Bronchial epithelial cell (primary cell): ENCODE results near the gene PRIMPOL. TPM values are rescaled to one million over a fixed set of nuclear protein-coding genes. Genes with fewer than 3 reads are reported as not detected.

ENCODE experiments used
- DNase-seq: peaks from one replicate; pipeline ENCODE4 v3.0.0-alpha.2; 2010; ENCODE audit warnings: low read depth
- FAIRE-seq: peaks from 2 replicates; lab custom pipeline; 2011; peaks lifted over from hg19 to GRCh38; lab: Jason Lieb, UNC
- H3K27me3 ChIP-seq: 2 replicates; pipeline ENCODE4 v1.5.1; 2011; ENCODE audit warnings: low read length; ENCODE audit not compliant: control insufficient read depth, insufficient read depth
- H3K36me3 ChIP-seq: 2 replicates; pipeline ENCODE4 v1.5.1; 2011; ENCODE audit warnings: low read length; ENCODE audit not compliant: control insufficient read depth, insufficient read depth
- H3K4me3 ChIP-seq: 2 replicates; pipeline ENCODE4 v1.5.1; 2011; ENCODE audit warnings: mild to moderate bottlenecking, low read depth, low read length, control low read depth
- total RNA-seq: library from RNA; depleted of rRNA; stranded (reverse); fragments of >200 nt; gene quantifications from 2 replicates; pipeline ENCODE4 v1.2.1, GENCODE V29; 2014
- TF ChIP-seq, protein P1 (sequence below): IDR thresholded peaks from 2 replicates; pipeline ENCODE4 v1.5.1; 2011; ENCODE audit warnings: mild to moderate bottlenecking, moderate library complexity, low read length, control low read depth, inconsistent platforms; ENCODE audit not compliant: insufficient read depth, severe bottlenecking

Gene PRIMPOL
- total RNA-seq, 1 donor from 2014 or later: 6.3 TPM

- TF ChIP-seq, protein P1, sequence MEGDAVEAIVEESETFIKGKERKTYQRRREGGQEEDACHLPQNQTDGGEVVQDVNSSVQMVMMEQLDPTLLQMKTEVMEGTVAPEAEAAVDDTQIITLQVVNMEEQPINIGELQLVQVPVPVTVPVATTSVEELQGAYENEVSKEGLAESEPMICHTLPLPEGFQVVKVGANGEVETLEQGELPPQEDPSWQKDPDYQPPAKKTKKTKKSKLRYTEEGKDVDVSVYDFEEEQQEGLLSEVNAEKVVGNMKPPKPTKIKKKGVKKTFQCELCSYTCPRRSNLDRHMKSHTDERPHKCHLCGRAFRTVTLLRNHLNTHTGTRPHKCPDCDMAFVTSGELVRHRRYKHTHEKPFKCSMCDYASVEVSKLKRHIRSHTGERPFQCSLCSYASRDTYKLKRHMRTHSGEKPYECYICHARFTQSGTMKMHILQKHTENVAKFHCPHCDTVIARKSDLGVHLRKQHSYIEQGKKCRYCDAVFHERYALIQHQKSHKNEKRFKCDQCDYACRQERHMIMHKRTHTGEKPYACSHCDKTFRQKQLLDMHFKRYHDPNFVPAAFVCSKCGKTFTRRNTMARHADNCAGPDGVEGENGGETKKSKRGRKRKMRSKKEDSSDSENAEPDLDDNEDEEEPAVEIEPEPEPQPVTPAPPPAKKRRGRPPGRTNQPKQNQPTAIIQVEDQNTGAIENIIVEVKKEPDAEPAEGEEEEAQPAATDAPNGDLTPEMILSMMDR: no peak
- H3K27me3 ChIP-seq: no peaks in the 10 kb centered on the region
- DNase-seq (no peak), FAIRE-seq (no peak)
- no peak overlapping the region for H3K4me3 ChIP-seq
- H3K36me3 ChIP-seq: peaks cover 3% of the 10 kb centered on the region
Measured at GRCh38 chr4:184666670-184667069, 17.1 kb downstream of the PRIMPOL start.

GRCh38 chr4:184668096-184668495, 18.6 kb downstream of the PRIMPOL start:
- Histone ChIP-seq H3K4me3 (no peak overlapping the region), H3K36me3 (peaks cover 3% of the 10 kb centered on the region), H3K27me3 (no peaks in the 10 kb centered on the region)
- TF ChIP-seq, protein P1: no peak
- peak; percentile 60 for FAIRE-seq
- no peak for DNase-seq

DNA sequence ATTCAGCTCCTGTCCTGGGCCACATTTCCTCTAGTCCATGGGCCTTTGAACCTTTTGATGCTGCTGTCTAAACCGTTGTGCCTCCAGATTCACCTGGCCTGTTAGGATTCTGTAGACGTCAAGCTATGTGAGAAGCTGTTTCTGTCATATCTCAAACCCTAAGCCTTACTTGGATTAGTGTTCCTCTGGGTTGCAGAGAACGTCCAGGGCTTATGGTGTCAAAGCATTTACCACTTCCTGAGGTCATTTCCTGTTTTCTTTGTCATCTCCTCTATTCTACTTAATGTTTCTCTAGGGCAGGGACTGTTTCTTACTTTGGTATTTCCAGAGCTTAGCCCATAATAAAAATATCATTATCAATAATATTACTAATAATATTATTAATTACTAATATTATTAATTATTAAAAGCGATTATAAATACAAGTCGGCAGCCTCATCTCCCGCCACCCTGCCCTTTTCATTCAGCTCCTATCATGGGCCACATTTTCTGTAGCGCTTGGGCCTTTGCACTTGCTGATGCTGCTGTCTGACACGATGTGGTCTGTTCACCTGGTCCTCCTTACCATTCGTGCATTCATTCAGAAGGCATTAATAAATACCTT, 19.1 kb downstream of the PRIMPOL start:
- Histone ChIP-seq H3K36me3 (peaks cover 3% of the 10 kb centered on the region), H3K27me3 (no peaks in the 10 kb centered on the region), H3K4me3 (no peak overlapping the region)
- FAIRE-seq (no peak), DNase-seq (no peak)
- TF ChIP-seq, protein P1: no peak

GRCh38 chr4:184669251-184669650, 19.7 kb downstream of the PRIMPOL start:
- DNase-seq: no peak
- TF ChIP-seq, protein P1: no peak
- Histone ChIP-seq H3K27me3 (no peaks in the 10 kb centered on the region), H3K36me3 (peaks cover 3% of the 10 kb centered on the region), H3K4me3 (no peak overlapping the region)
- no peak for FAIRE-seq

DNA sequence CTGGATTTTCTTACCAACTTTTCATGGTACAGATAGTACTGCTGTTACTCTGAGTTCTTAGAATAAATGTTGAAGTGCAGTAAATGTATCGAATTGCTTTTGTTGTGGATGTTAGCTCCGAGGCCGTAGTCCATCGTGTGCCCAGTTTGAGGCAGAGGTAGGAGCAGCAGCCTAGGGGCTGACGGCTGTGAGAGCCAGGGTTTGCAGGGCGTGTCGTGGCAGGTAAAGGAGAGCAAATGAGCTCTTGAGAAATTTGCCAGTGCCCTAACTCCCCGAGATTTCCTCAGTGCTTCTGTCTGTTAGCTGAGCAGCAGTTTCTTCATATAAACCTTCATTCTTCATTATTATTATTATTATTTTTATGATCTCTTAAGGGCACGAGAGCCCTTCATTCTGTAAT, 21.6 kb downstream of the PRIMPOL start:
- peak; percentile 78 for DNase-seq
- TF ChIP-seq, protein P1: no peak
- no peak overlapping the region for H3K4me3 ChIP-seq
- no peak for FAIRE-seq
- H3K36me3 ChIP-seq: peaks cover 4% of the 10 kb centered on the region
- H3K27me3 ChIP-seq: no peaks in the 10 kb centered on the region

- DNase-seq: no peak
- TF ChIP-seq, protein P1: no peak
- no peaks in the 10 kb centered on the region for H3K27me3 ChIP-seq
- peaks cover 1% of the 10 kb centered on the region for H3K36me3 ChIP-seq
- FAIRE-seq: no peak
- no peak overlapping the region for H3K4me3 ChIP-seq
Measured at GRCh38 chr4:184672741-184673140, 23.2 kb downstream of the PRIMPOL start.
